Brain microvascular endothelial cell (primary cell): ENCODE data around the gene ZIC1.

ENCODE experiments used
- DNase-seq: peaks from one replicate; pipeline ENCODE4 v3.0.0-alpha.2; 2020
- H3K27ac ChIP-seq: fragments of 250-450 bp; sonication (Bioruptor Pico); 2 replicates; pipeline ENCODE4 v1.5.1; 2020; ENCODE audit warnings: mild to moderate bottlenecking, moderate library complexity
- H3K27me3 ChIP-seq: fragments of 250-450 bp; sonication (Bioruptor Pico); replicated peaks from 2 replicates; pipeline ENCODE4 v1.5.1; 2020; ENCODE audit warnings: mild to moderate bottlenecking
- H3K36me3 ChIP-seq: fragments of 250-450 bp; sonication (Bioruptor Pico); replicated peaks from 2 replicates; pipeline ENCODE4 v1.5.1; 2020; ENCODE audit warnings: mild to moderate bottlenecking
- H3K4me3 ChIP-seq: 2 replicates; pipeline ENCODE4 v1.5.1; 2011; ENCODE audit warnings: low read depth, mild to moderate bottlenecking, control low read depth, low read length, moderate library complexity
- in situ Hi-C: cut with HindIII; loops from 2 replicates; pipeline ENCODE4 v1.10.0; 2017; ENCODE audit warnings: low sequenced_read_pairs, low pct_ligation_motif_present
- TF ChIP-seq, protein P1 (sequence below): IDR thresholded peaks from 2 replicates; pipeline ENCODE4 v1.5.1; 2011; ENCODE audit warnings: low read depth, mild to moderate bottlenecking, moderate library complexity, low read length, control low read depth, inconsistent platforms; ENCODE audit errors: missing control alignments

The ZIC1 gene

DNA sequence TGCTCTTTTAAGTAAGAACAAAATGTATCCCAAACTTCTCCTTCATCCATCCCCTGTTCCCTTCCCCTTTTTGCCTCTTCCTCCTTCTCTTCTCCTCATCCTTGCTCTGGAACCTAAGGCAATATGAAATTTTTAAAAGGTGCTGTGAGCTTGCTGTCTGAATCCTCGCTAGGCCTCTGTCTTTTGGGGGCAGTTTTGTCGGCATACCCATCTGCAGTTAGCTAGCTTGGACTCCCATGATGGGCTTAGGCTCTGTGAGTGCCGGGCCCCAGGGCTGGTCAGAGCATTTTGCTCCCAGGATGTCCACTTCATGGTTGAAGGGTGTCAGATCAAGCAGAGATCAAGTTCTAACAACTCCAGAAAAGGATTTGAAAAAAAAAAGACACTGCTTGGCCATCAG, 18.6 kb downstream of the ZIC1 start:
- no peak overlapping the region for H3K27ac ChIP-seq
- TF ChIP-seq, protein P1, sequence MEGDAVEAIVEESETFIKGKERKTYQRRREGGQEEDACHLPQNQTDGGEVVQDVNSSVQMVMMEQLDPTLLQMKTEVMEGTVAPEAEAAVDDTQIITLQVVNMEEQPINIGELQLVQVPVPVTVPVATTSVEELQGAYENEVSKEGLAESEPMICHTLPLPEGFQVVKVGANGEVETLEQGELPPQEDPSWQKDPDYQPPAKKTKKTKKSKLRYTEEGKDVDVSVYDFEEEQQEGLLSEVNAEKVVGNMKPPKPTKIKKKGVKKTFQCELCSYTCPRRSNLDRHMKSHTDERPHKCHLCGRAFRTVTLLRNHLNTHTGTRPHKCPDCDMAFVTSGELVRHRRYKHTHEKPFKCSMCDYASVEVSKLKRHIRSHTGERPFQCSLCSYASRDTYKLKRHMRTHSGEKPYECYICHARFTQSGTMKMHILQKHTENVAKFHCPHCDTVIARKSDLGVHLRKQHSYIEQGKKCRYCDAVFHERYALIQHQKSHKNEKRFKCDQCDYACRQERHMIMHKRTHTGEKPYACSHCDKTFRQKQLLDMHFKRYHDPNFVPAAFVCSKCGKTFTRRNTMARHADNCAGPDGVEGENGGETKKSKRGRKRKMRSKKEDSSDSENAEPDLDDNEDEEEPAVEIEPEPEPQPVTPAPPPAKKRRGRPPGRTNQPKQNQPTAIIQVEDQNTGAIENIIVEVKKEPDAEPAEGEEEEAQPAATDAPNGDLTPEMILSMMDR = no peak
- in situ Hi-C loops = no loop called here
- H3K4me3 ChIP-seq = no peak overlapping the region
- no peaks in the 10 kb centered on the region for H3K36me3 ChIP-seq
- no peak for DNase-seq
- H3K27me3 ChIP-seq = no peaks in the 10 kb centered on the region

GRCh38 chr3:147428326-147428725, 19.2 kb downstream of the ZIC1 start:
- Histone ChIP-seq H3K27me3 (no peaks in the 10 kb centered on the region), H3K27ac (no peak overlapping the region), H3K36me3 (no peaks in the 10 kb centered on the region), H3K4me3 (no peak overlapping the region)
- TF ChIP-seq, protein P1 = no peak
- in situ Hi-C loops = no loop called here
- no peak for DNase-seq

DNA sequence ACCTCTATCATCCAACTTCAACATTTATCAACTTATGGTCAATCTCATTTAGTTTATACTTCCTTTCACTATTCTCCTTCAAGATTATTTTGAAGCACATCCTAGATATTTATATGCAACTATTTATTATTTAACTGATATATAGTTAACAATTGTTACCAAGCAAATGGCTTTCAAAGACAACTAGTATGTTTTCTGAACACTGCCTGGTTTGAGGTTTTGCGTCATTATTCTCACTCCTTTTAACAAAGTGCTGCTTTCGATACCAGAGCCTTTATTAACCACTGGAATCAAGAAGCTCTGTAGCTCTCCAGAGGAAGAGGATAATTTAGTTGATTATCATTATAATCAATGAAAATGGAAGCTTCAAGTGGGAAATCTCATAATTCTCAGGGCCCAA, 19.6 kb downstream of the ZIC1 start:
- H3K4me3 ChIP-seq = no peak overlapping the region
- in situ Hi-C loops = no loop called here
- H3K27ac ChIP-seq = no peak overlapping the region
- no peaks in the 10 kb centered on the region for H3K36me3 ChIP-seq
- no peak for DNase-seq
- TF ChIP-seq, protein P1 = no peak
- H3K27me3 ChIP-seq = no peaks in the 10 kb centered on the region

GRCh38 chr3:147431751-147432150, 22.6 kb downstream of the ZIC1 start:
- no peak overlapping the region for H3K27ac ChIP-seq
- H3K27me3 ChIP-seq = no peaks in the 10 kb centered on the region
- H3K4me3 ChIP-seq = no peak overlapping the region
- no peaks in the 10 kb centered on the region for H3K36me3 ChIP-seq
- in situ Hi-C loops = no loop called here
- TF ChIP-seq, protein P1 = no peak
- no peak for DNase-seq

GRCh38 chr3:147447224-147447623, 38.1 kb downstream of the ZIC1 start:
- Histone ChIP-seq H3K36me3 (no peaks in the 10 kb centered on the region), H3K27me3 (no peaks in the 10 kb centered on the region), H3K27ac (no peak overlapping the region), H3K4me3 (no peak overlapping the region)
- no peak for DNase-seq
- in situ Hi-C loops = no loop called here
- TF ChIP-seq, protein P1 = no peak

- H3K4me3 ChIP-seq = no peak overlapping the region
- DNase-seq = no peak
- no peaks in the 10 kb centered on the region for H3K27me3 ChIP-seq
- H3K36me3 ChIP-seq = no peaks in the 10 kb centered on the region
- in situ Hi-C loops = no loop called here
- TF ChIP-seq, protein P1 = no peak
- H3K27ac ChIP-seq = no peak overlapping the region
Measured at GRCh38 chr3:147449669-147450068, 40.5 kb downstream of the ZIC1 start.
